PC-9 (cell line): Measurements from ENCODE around the gene MTX1.

Experiments
- EZH2 ChIP-seq: fragments of 200-600 bp; sonication (generic); IDR thresholded peaks from 2 replicates; pipeline ENCODE4 v1.8.0; 2017; ENCODE audit warnings: antibody characterized with exemption, low read depth
- TF ChIP-seq, protein P1 (sequence below): fragments of 200-600 bp; sonication (generic); conservative IDR thresholded peaks from 2 replicates; pipeline ENCODE4 v1.6.1; 2017; ENCODE audit warnings: mixed run types, antibody characterized with exemption, mild to moderate bottlenecking, moderate library complexity

DNA sequence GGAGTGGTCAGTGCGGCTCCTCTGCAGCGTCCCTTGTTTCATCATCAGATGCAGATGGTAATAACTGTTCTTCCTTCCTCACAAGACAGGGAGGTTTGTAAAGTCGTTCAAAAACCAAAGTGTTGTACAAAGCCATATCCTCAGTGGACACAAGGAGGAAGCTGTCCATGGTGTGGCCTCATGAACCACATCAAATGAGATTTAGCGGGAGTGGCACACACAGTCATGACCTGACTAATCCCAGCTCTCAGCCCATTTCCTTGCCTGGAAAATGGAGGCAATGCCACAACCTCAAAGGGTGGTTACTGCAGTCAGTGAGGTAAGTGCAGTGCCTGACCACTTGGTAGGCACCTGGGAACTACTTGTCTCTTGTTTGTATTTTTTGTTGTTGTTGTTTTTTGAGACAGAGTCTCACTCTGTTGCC, 33.4 kb downstream of the MTX1 start:
- TF ChIP-seq EZH2: no peak
- TF ChIP-seq, protein P1, sequence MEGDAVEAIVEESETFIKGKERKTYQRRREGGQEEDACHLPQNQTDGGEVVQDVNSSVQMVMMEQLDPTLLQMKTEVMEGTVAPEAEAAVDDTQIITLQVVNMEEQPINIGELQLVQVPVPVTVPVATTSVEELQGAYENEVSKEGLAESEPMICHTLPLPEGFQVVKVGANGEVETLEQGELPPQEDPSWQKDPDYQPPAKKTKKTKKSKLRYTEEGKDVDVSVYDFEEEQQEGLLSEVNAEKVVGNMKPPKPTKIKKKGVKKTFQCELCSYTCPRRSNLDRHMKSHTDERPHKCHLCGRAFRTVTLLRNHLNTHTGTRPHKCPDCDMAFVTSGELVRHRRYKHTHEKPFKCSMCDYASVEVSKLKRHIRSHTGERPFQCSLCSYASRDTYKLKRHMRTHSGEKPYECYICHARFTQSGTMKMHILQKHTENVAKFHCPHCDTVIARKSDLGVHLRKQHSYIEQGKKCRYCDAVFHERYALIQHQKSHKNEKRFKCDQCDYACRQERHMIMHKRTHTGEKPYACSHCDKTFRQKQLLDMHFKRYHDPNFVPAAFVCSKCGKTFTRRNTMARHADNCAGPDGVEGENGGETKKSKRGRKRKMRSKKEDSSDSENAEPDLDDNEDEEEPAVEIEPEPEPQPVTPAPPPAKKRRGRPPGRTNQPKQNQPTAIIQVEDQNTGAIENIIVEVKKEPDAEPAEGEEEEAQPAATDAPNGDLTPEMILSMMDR: no peak
